HCT116 (cell line): Measurements from ENCODE around the gene STIM1.

Source experiments
- CEBPB ChIP-seq: IDR thresholded peaks from 2 replicates; pipeline ENCODE4 v1.6.1; 2012; ENCODE audit warnings: low read depth
- CTCF ChIP-seq, 3 experiments: fragments of 200-600 bp in 1 of 3; sonication (generic) in 1 of 3; IDR thresholded peaks in 2 of 3; conservative IDR thresholded peaks in 1 of 3; 2 replicates each; pipeline ENCODE4 v1.5.1; 2012 to 2017; ENCODE audit warnings: low read depth in 2 of 3, low read length in 2 of 3, antibody characterized with exemption in 1 of 3, borderline replicate concordance in 1 of 3, control low read depth in 1 of 3, mild to moderate bottlenecking in 1 of 3, mixed read lengths in 1 of 3, mixed run types in 1 of 3, moderate library complexity in 1 of 3; ENCODE audit not compliant: insufficient read depth in 1 of 3
- EGR1 ChIP-seq: IDR thresholded peaks from 2 replicates; pipeline ENCODE4 v1.6.1; 2012; ENCODE audit warnings: low read depth
- ELF1 ChIP-seq: IDR thresholded peaks from 2 replicates; pipeline ENCODE4 v1.6.1; 2012; ENCODE audit warnings: low read depth, borderline replicate concordance
- EZH2 ChIP-seq: fragments of 200-600 bp; sonication (generic); IDR thresholded peaks from 2 replicates; pipeline ENCODE4 v1.6.1; 2017; ENCODE audit warnings: antibody characterized with exemption, mixed run types
- EZH2phosphoT487 ChIP-seq: fragments of 200-600 bp; IDR thresholded peaks from 2 replicates; pipeline ENCODE4 v1.6.1; 2018; ENCODE audit warnings: antibody characterized with exemption, borderline replicate concordance
- JUND ChIP-seq: IDR thresholded peaks from 2 replicates; pipeline ENCODE4 v1.6.1; 2012
- POLR2A ChIP-seq: IDR thresholded peaks from 2 replicates; pipeline ENCODE4 v1.7.0; 2011; ENCODE audit warnings: borderline replicate concordance; ENCODE audit not compliant: insufficient read depth, insufficient read length; ENCODE audit errors: extremely low read depth
- POLR2AphosphoS5 ChIP-seq: IDR thresholded peaks from 2 replicates; pipeline ENCODE4 v1.6.1; 2011; ENCODE audit warnings: mild to moderate bottlenecking, low read depth, low read length, moderate library complexity
- SIN3A ChIP-seq: IDR thresholded peaks from 2 replicates; pipeline ENCODE4 v1.6.1; 2012; ENCODE audit warnings: low read depth
- YY1 ChIP-seq: IDR thresholded peaks from 2 replicates; pipeline ENCODE4 v1.6.1; 2011; ENCODE audit warnings: low read length, low read depth, moderate library complexity, mild to moderate bottlenecking; ENCODE audit not compliant: insufficient replicate concordance; ENCODE audit errors: extremely low read depth
- ZFX ChIP-seq: fragments of 450-650 bp; IDR thresholded peaks from 2 replicates; pipeline ENCODE4 v1.6.1; 2017
- ZNF274 ChIP-seq: fragments of 200-500 bp; sonication (Bioruptor generic); IDR thresholded peaks from 2 replicates; pipeline ENCODE4 v1.6.1; 2014; ENCODE audit warnings: mild to moderate bottlenecking, low read depth, low read length, inconsistent platforms
- TF ChIP-seq, protein P1 (sequence below): IDR thresholded peaks from 2 replicates; pipeline ENCODE4 v1.6.1; 2012

DNA sequence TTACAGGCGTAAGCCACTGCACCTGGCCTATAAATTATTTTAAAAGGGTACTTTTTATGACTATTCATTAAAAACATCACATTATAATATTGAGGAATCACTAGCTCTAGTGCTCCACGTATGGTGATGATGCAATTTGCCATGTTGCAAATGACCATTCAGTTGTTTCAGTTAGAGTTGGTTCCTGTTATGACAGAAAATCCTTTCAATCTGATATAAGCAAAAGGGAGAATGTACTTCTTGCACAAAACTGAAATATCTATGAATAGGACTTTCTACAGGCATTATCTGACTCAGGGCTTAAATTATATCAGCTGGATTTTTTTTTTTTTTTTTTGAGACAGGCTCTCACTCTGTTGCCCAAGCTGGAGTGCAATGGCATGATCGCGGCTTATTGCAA lies 193.5 kb downstream of the STIM1 start:
- TF ChIP-seq SIN3A, result no peak
- no peak for TF ChIP-seq ZNF274
- no peak for TF ChIP-seq CTCF (IDR thresholded peaks at IDR 0.05 in 2 of 3, conservative IDR thresholded peaks at IDR 0.05 in 1 of 3; ENCODE audit: borderline replicate concordance in 1 of 3, insufficient read depth in 1 of 3, low read depth in 2 of 3, low read length in 2 of 3)
- TF ChIP-seq POLR2AphosphoS5, result no peak
- no peak for TF ChIP-seq YY1
- TF ChIP-seq EGR1, result no peak
- TF ChIP-seq ZFX, result no peak
- no peak for TF ChIP-seq POLR2A
- TF ChIP-seq, protein P1, sequence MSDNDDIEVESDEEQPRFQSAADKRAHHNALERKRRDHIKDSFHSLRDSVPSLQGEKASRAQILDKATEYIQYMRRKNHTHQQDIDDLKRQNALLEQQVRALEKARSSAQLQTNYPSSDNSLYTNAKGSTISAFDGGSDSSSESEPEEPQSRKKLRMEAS, result no peak
- no peak for TF ChIP-seq ELF1
- TF ChIP-seq EZH2phosphoT487, result no peak
- TF ChIP-seq EZH2, result no peak
- no peak for TF ChIP-seq JUND
- no peak for TF ChIP-seq CEBPB
